SKM-1 (cell line): ENCODE results near the gene ADI1.

Experiments used
- DNase-seq: peaks from one replicate; lab custom pipeline; 2025; ENCODE audit not compliant: unreplicated experiment; lab: John Stamatoyannopoulos, UW

Gene ADI1

DNA sequence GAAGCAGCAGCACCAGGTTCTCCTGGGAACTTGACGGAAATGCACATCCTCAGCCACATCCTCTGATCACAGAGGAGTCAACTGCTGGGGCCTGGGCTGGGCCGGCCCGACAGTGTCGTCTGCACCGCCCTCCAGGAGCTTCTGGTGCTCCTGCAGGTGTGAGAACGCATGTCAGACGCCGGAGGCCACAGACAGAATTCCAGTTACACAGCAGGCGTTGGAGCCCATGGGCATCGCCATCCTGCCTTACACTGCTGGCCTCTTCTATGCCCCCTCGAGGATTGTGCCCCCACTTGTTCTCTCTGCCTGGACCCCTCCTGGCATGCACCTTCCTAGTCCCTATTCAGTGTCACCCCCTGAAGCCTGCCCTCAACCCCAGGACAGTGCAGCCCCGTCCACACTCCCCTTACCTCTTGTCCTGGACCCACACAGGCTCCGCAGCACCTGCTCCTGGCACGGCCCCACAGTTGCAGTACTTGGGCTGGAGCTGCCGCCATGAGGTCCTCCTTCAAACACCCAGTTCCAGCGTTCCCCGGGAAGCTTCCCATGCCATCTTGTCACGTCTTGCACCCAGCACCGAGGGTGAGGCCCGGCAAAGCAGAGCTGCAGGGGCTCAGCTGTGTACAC is 37.5 kb downstream of the ADI1 start:
- DNase-seq: no peak

GRCh38 chr2:3481011-3481400 is 38.3 kb downstream of the ADI1 start:
- DNase-seq: no peak

- DNase-seq: no peak
Measured at GRCh38 chr2:3480352-3481010, 38.9 kb downstream of the ADI1 start.

DNA sequence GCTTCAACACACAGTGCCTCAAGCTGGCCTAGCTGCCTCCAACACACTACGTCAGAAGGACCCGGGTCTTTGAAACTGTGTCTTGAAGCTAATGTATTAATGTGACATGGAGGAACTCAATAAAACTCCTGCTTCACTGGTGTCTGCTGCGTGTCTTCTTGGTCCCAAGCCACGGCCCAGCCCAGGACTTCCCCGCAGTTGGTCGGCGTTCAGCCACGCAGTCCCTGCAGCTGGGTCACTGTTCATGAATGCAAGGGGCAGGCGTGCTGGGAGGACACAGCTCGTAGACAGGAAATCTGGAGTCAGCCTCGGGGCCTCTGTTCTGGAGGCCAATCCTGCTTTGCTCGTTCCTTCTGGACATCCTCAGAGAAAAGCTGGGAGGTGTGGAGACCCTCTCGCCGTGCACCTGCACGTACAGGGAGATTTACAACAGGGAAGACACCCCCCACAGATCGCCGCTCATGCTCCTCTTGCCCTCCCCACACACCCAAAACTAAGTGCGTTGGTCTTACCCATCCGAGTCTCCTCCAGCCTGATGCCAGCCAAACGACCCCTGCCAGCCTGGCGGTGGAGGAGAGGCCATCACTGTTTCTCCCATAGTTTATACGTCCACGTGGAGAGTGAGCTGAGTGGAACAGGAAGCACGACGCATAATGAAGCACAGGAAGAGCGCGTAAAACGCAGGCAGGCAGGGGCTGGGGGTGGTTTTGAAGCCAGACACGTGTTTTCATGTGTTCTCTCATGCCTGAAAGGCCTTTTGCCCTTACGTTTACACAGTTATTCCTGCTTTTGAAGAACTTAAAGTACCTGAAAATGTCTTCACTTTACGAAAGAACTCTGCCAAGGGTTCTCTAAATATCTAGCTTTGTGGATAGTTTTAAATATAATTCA is 39.7 kb downstream of the ADI1 start:
- DNase-seq: no peak

- DNase-seq: no peak
Measured at GRCh38 chr2:3478846-3479385, 40.4 kb downstream of the ADI1 start.

DNA sequence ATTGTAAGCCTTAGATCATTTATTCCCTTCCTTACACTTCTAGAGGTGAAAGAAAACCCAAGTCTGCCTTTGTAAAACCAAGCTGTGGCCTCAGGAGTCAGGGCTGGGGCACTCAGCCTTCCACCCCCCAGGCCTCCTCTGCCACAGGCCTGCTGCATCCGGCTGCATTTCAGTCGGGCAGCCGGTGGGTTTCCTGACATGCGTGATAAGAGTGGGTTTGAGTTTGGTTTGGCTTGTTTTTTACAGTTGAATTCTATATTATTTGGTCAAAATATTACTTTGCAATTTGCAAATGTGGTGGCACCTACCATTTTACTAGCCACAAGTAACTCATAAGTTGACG is 42.4 kb downstream of the ADI1 start:
- no peak for DNase-seq

DNA sequence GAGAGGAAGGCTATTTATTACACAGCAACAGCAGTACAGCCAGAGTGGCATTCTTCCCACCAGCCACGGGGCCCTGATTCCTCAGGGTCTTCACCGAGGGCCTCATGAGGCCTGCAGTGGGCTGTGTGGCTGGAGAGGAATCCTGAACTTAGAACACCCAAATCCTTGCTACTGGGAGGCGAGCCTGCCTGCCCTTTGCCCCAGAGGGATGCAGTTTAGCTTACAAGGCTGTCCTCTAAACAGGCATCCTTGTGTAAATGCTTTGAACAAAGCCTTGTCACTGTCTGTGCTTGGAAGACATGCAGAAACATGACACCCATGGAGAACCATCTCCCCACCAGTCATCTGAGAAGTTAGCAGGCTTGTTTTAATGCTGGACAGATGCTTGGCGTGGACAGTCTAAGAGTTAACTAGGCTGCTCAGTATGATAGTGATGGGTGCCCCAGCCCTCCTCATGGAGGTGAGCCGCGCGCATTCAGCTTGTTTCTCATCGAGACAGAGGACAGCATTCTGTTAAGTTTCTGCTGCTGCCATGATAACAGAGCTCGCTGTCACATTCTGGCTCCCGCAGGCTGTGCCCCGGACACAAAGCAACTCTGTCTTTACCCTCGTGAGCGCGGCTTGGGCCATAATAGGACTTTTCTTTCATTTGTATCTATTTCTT is 42.9 kb downstream of the ADI1 start:
- no peak for DNase-seq

- no peak for DNase-seq
Measured at GRCh38 chr2:3475771-3476170, 43.6 kb downstream of the ADI1 start.

GRCh38 chr2:3472966-3473365 is 46.4 kb downstream of the ADI1 start:
- DNase-seq: no peak

DNA sequence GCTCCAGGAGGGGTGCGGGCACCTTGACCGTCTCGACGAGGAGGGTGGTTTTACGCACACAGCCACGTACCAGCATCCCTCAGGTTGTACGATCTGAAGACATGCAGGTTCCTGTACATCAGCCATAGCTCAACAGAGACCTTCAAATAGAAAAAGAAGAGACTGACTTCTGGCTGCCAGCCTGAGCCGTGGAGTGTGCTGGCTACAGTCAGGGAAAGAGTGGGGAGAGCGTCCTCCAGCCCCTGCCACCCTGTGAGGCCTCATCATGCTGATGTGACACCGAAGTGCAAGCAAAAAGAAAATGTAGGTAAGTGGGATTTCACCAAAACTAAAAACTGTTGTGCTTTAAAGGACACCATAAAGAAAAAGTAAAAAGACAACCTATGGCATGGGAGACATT is 47.0 kb downstream of the ADI1 start:
- no peak for DNase-seq

- DNase-seq: no peak
Measured at GRCh38 chr2:3470856-3471737, 48.2 kb downstream of the ADI1 start.

GRCh38 chr2:3470166-3470651 is 49.1 kb downstream of the ADI1 start:
- no peak for DNase-seq

DNA sequence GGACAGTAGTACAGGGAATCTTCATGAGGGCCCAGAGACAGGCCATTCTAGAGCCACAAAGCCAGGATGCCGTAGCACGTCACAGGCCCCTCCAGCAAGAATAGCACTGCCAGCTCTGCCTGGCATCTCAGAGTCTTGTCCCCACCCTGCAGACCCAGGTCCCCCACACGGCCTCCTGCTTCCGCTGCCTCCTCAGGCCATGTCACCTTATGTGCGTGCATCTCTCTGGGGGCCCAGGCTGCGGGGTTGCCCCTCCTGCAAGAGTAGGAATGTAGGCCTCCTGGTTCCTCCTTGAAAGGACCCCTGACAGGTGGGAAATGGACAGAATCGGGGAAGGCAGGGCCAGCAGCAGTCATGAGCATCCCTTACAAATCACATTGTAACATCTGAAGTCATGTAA is 49.8 kb downstream of the ADI1 start:
- no peak for DNase-seq

GRCh38 chr2:3468296-3468988 is 50.9 kb downstream of the ADI1 start:
- no peak for DNase-seq

DNA sequence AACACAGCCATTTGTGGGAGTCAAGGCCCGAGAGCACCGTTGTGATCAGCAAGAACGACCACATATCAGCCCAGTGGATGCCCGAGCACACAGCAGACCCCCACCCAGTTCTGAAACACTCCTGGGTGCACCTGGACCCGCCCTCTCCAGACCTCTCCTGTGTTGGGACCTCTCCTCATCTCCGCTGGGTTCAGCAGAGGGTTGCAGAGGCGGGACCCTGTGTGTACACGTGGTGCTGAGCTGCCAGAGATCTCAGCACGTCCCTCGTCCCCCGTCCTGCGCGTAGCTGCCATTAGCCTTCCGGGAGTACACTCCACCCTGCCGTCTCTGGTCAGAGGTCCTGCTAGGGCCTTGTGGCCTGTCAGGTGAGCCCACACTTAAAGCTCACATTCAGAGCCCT is 51.7 kb downstream of the ADI1 start:
- DNase-seq: no peak

DNA sequence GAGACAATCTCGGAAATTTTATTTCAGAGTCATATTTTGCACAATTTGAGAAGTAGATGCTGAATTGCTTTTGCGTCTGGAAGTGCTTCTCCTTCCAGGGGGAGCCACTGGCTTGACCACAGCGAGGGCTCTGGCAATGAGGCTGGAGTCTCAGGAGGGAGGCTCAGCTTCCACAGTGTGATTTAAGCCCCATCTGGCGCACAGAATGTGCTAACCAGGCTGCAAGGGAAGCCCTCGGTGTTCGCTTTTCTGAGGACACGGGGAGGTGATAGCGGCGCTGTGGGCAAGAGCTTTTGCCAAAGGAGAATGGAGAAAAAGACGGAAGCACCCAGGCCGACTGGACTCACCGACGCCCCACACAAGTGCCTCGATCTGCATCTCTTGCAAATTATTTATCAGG is 52.4 kb downstream of the ADI1 start:
- DNase-seq: no peak

DNA sequence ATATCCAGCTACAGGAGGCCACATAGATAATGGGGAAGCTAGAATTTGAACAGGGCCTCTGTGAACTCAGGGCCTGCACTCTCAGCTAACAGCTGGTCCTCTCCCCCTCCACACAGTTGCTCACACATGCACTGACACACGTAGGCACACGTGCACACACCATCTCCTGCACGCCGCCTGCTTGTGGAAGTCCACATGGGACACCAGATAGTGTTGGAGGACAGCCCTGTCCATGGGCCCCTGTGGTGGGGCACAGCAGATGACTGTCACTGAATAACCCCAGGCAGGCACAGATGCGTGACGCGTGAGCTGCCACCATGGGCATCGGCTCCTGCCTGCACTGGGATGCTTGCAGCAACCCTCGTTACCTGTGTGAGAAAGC is 52.9 kb downstream of the ADI1 start:
- no peak for DNase-seq

- DNase-seq: no peak
Measured at GRCh38 chr2:3465844-3466481, 53.4 kb downstream of the ADI1 start.

- no peak for DNase-seq
Measured at GRCh38 chr2:3465328-3465727, 54.0 kb downstream of the ADI1 start.
